Astrocyte (in vitro differentiated cells and primary cell): Measurements from ENCODE around the gene OR2M7.

Experiments used
- CTCF ChIP-seq: IDR thresholded peaks from 2 replicates; pipeline ENCODE4 v1.5.1; 2011; ENCODE audit warnings: low read depth, mild to moderate bottlenecking, inconsistent platforms, low read length, moderate library complexity; ENCODE audit not compliant: insufficient read depth
- EZH2 ChIP-seq: IDR thresholded peaks from 2 replicates; pipeline ENCODE4 v1.6.1; 2012; ENCODE audit warnings: mild to moderate bottlenecking, low read length, inconsistent platforms; ENCODE audit not compliant: insufficient read depth

- TF ChIP-seq CTCF, result no peak
- no peak for TF ChIP-seq EZH2
These were observed 42.2 kb upstream of the OR2M7 start for GRCh38 chr1:248366609-248367008.
